Measurements from ENCODE around the gene ZNF516. TPM values are rescaled to one million over a fixed set of nuclear protein-coding genes. Genes with fewer than 3 reads are reported as not detected.

The ZNF516 gene
- total RNA-seq, 4 donors from 2014 or later, result 20.5 to 55.4 (median 22.4) TPM

DNA sequence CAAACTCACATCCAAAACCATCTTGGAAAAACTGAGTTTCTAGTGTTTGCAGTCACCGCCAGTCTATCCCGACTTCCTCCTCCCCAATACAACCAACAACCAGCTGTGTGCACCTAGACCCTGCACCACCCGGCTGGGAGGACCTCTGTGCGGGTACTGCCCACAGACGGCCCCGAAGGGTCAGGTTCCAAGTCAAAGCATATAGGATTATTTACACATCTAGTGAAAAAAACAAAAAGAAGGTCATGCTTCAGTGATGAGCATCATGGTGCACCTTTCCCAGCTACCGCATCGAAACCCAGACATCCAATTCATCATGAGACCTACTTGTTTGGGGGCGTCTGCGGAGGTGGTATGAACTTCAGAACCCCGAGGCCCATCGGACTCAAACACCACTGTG is 124.8 kb downstream of the ZNF516 start:
- H3K9me3 ChIP-seq, result no peaks in the 10 kb centered on the region
- no peak overlapping the region for H3K27ac ChIP-seq
- no peak overlapping the region for H3K4me3 ChIP-seq
- H3K36me3 ChIP-seq, result peaks cover 35% of the 10 kb centered on the region
- TF ChIP-seq EP300 (IDR thresholded peaks at IDR 0.05) (no peak), POLR2A (IDR thresholded peaks at IDR 0.05) (no peak), POLR2AphosphoS5 (IDR thresholded peaks at IDR 0.05) (no peak)
- TF ChIP-seq, protein P1, sequence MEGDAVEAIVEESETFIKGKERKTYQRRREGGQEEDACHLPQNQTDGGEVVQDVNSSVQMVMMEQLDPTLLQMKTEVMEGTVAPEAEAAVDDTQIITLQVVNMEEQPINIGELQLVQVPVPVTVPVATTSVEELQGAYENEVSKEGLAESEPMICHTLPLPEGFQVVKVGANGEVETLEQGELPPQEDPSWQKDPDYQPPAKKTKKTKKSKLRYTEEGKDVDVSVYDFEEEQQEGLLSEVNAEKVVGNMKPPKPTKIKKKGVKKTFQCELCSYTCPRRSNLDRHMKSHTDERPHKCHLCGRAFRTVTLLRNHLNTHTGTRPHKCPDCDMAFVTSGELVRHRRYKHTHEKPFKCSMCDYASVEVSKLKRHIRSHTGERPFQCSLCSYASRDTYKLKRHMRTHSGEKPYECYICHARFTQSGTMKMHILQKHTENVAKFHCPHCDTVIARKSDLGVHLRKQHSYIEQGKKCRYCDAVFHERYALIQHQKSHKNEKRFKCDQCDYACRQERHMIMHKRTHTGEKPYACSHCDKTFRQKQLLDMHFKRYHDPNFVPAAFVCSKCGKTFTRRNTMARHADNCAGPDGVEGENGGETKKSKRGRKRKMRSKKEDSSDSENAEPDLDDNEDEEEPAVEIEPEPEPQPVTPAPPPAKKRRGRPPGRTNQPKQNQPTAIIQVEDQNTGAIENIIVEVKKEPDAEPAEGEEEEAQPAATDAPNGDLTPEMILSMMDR (IDR thresholded peaks at IDR 0.05), result no peak
- H3K4me1 ChIP-seq, result no peaks in the 10 kb centered on the region
- peak in 1 of 2 donors; percentile 38 for DNase-seq (ENCODE audit: low spot score in 2 of 2)
- WGBS, result 98% methylated on average over 12 of the region's 12 CpGs
- H3K27me3 ChIP-seq, result no peaks in the 10 kb centered on the region

DNA sequence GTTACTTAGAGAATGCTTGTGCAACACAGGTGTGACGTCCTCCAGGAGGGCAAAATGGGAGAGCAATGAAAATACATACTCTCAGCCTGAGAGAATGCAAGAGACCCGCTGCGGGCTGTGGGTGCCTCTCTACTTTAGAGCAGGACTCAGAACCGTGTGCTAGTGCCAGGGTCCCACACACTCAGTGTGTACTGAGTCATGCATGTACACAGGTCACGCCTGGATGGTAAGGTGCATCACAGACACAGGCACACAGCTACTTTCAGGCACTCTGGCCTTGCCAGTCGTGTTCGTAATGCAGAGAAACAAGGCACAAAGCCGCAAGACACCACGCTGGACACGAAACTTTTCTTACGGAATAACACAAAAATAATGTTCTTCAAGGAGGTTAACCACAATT is 125.3 kb downstream of the ZNF516 start:
- Histone ChIP-seq H3K27ac (no peak overlapping the region), H3K9me3 (no peaks in the 10 kb centered on the region), H3K4me1 (no peaks in the 10 kb centered on the region), H3K27me3 (no peaks in the 10 kb centered on the region), H3K36me3 (peaks cover 35% of the 10 kb centered on the region), H3K4me3 (no peak overlapping the region)
- WGBS, result 90% methylated on average over 11 of the region's 11 CpGs
- TF ChIP-seq POLR2AphosphoS5 (IDR thresholded peaks at IDR 0.05), result no peak
- no peak for TF ChIP-seq EP300 (IDR thresholded peaks at IDR 0.05)
- TF ChIP-seq, protein P1 (IDR thresholded peaks at IDR 0.05), result no peak
- TF ChIP-seq POLR2A (IDR thresholded peaks at IDR 0.05), result no peak
- peak in 1 of 2 donors; percentile 58 for DNase-seq (ENCODE audit: low spot score in 2 of 2)

DNA sequence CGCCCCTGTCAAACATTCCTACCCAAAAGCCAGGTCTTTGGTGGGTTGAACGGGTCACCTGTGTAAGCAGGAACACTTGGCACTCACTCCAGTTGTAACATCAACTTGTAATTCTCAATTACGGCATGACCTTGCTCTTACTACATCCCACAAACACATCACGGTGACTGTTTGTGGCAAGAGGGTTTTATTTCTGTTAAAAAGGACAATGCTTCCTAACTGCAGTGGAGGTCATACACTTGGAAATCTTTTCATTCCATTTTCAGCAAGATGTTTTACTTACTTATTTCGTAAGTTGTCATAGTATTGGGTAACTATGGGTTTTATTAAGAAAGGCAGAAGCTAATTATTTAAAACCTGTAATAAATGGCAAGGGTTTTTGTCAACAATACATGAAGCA is 126.1 kb downstream of the ZNF516 start:
- Histone ChIP-seq H3K4me3 (no peak overlapping the region), H3K9me3 (no peaks in the 10 kb centered on the region), H3K36me3 (peaks cover 42% of the 10 kb centered on the region), H3K4me1 (no peaks in the 10 kb centered on the region), H3K27ac (no peak overlapping the region), H3K27me3 (no peaks in the 10 kb centered on the region)
- peak in 1 of 2 donors; percentile 12 for DNase-seq (ENCODE audit: low spot score in 2 of 2)
- WGBS, result 90% methylated on average over 5 of the region's 5 CpGs
- TF ChIP-seq, protein P1 (IDR thresholded peaks at IDR 0.05), result no peak
- no peak for TF ChIP-seq EP300 (IDR thresholded peaks at IDR 0.05)

DNA sequence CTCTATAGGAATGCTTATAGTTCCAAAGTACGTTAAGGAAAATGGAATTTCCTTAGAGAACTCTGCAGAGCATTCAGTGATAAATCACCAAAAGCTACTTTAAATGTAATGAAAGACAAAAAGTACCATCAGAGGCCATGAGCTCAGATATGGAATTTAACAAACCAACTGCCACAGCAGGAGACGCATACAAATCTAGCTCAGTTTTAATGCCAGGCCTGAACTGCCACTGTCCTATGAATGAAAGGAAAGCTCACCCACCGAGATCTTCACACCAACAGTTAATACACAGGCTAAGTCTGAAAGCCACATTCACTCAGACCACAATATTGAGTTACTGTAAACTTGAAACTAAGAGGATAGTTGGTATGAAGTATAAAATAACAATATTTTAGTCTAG is 126.8 kb downstream of the ZNF516 start:
- DNase-seq (ENCODE audit: low spot score in 2 of 2), result no peak
- Histone ChIP-seq H3K4me3 (no peak overlapping the region), H3K36me3 (peaks cover 45% of the 10 kb centered on the region), H3K27me3 (no peaks in the 10 kb centered on the region), H3K9me3 (no peaks in the 10 kb centered on the region), H3K27ac (no peak overlapping the region), H3K4me1 (no peaks in the 10 kb centered on the region)
- WGBS, result 89% methylated on average over 3 of the region's 3 CpGs
- no peak for TF ChIP-seq POLR2A (IDR thresholded peaks at IDR 0.05)
- TF ChIP-seq, protein P1 (IDR thresholded peaks at IDR 0.05), result no peak
- TF ChIP-seq EP300 (IDR thresholded peaks at IDR 0.05), result no peak
- TF ChIP-seq POLR2AphosphoS5 (IDR thresholded peaks at IDR 0.05), result no peak

DNA sequence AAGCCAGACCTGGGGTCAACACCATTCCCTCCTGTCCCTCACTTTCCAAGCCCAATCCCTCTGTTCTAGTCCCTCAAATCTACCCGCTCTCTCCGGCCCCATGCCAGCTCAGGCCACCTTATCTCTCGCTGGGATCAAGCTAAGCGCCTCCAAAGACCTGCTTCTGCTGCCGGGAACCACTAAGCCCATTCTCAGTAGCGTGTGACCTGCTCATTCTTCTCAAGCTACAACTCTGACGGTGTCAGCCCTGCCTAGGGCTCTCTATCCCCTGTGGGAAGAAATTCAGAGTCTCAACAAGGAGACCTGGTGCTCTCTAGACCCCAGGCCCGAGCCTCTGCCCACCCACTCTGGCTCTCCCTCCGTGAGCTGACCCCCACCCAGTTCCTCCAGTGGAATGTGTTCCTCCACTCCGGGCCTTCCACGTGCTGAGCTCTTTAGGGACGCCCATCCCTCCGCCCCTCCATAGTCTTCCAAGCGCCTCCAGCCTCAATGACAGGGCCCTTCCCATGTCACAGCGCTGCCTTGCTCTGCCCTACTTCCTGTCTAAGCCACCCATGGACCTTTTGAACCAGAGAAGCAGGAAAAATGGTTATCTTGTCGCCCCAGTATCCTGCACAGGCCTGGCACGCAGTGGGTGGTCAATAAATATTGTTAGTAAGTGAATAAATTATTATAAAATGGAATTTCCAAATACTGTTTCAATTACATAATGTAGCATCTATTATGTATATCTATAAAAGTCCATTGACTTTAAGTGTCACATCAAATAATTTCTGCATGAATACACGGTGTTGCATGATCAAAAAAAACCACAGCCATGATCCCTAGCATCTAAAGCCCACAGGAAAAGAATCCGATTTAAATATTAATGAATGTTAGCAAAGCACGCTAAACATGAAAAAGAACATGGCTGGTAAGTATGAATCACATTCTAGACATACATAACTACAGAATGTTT is 127.6 kb downstream of the ZNF516 start:
- Histone ChIP-seq H3K9me3 (no peaks in the 10 kb centered on the region), H3K36me3 (peaks cover 50% of the 10 kb centered on the region), H3K4me3 (no peak overlapping the region), H3K27me3 (no peaks in the 10 kb centered on the region), H3K27ac (no peak overlapping the region), H3K4me1 (no peaks in the 10 kb centered on the region)
- DNase-seq (ENCODE audit: low spot score in 2 of 2), result no peak
- 93% methylated on average over 20 of the region's 20 CpGs for WGBS
- TF ChIP-seq EP300 (IDR thresholded peaks at IDR 0.05) (no peak), POLR2AphosphoS5 (IDR thresholded peaks at IDR 0.05) (no peak)
- TF ChIP-seq, protein P1 (IDR thresholded peaks at IDR 0.05), result no peak
